Measurements from ENCODE around the gene SIAH1. TPM values are rescaled to one million over a fixed set of nuclear protein-coding genes. Genes with fewer than 3 reads are reported as not detected.
"Not testable (repeated sequence)": the region's sequence is repeated elsewhere in the genome, so short reads cannot be mapped to it uniquely, and the experiment has no call there.

Gene SIAH1
- total RNA-seq, 1 donor from 2014 or later: 15.1 TPM

- peaks cover 6% of the 10 kb centered on the region for H3K4me1 Mint-ChIP-seq
Measured at GRCh38 chr16:48409839-48410632, 24.8 kb upstream of the SIAH1 start.

GRCh38 chr16:48408688-48409087 is 23.5 kb upstream of the SIAH1 start:
- Mint-ChIP-seq H3K27me3 (peaks cover 3% of the 10 kb centered on the region), H3K27ac (no peak overlapping the region), H3K9me3 (no peaks in the 10 kb centered on the region), H3K36me3 (ENCODE audit: low read depth) (no peaks in the 10 kb centered on the region), H3K4me3 (no peak overlapping the region), H3K4me1 (peaks cover 3% of the 10 kb centered on the region)
- intact Hi-C loops (cut with micrococcal nuclease): no loop called here
- DNase-seq: no peak

More at GRCh38 chr16:48409839-48410632, 24.8 kb upstream of the SIAH1 start:
- DNase-seq: no peak
- H3K4me3 Mint-ChIP-seq: no peak overlapping the region
- no peaks in the 10 kb centered on the region for H3K9me3 Mint-ChIP-seq
- peaks cover 3% of the 10 kb centered on the region for H3K27me3 Mint-ChIP-seq
- H3K27ac Mint-ChIP-seq: no peak overlapping the region
- H3K36me3 Mint-ChIP-seq (ENCODE audit: low read depth): no peaks in the 10 kb centered on the region
- intact Hi-C loops (cut with micrococcal nuclease): loop anchor here (5.0 kb wide), 1 partner anchor 47 kb away; no protein-coding TSS in a partner anchor

DNA sequence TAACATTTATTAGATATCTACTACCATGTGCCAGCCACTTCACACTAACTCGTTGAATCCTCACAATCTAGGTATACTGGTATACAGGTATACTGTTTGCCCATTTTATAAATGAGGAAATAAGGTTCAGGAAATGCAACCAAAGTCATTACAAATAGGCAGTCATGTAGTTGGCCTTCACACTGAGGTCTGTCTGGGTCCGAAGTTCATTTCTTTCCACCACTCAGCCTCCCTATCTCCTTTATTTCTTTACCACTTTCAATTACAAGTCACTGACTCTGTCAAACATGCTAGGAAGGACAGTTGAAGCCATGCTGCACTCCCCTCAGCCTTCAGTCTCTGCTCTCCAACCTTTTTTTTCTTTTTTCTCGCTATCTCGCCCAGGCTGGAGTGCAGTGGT is 20.7 kb upstream of the SIAH1 start:
- H3K9me3 Mint-ChIP-seq: no peaks in the 10 kb centered on the region
- no peak overlapping the region for H3K4me3 Mint-ChIP-seq
- no peak overlapping the region for H3K27ac Mint-ChIP-seq
- H3K4me1 Mint-ChIP-seq: peaks cover 6% of the 10 kb centered on the region
- H3K27me3 Mint-ChIP-seq: peaks cover 3% of the 10 kb centered on the region
- intact Hi-C loops (cut with micrococcal nuclease): no loop called here
- no peak for DNase-seq
- no peaks in the 10 kb centered on the region for H3K36me3 Mint-ChIP-seq (ENCODE audit: low read depth)

- no peaks in the 10 kb centered on the region for H3K9me3 Mint-ChIP-seq
- peaks cover 6% of the 10 kb centered on the region for H3K4me1 Mint-ChIP-seq
- H3K4me3 Mint-ChIP-seq: no peak overlapping the region
- intact Hi-C loops (cut with micrococcal nuclease): no loop called here
- H3K27ac Mint-ChIP-seq: no peak overlapping the region
- no peak for DNase-seq
- H3K36me3 Mint-ChIP-seq (ENCODE audit: low read depth): no peaks in the 10 kb centered on the region
- H3K27me3 Mint-ChIP-seq: peaks cover 3% of the 10 kb centered on the region
Measured at GRCh38 chr16:48405153-48405552, 19.9 kb upstream of the SIAH1 start.

DNA sequence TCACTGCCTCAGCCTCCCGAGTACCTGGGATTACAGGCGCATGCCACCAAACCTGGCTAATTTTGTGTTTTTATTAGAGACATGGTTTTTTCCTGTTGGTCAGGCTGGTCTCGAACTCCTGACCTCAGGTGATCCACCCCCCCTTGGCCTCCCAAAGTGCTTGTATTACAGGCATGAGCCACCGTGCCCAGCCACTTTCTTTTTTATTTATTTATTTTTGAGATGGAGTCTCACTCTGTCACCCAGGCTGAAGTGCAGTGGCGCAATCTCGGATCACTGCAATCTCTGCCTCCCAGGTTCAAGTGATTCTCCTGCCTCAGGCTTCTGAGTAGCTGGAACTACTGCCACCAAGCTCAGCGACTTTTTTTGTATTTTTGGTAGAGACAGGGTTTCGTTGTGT is 17.3 kb upstream of the SIAH1 start:
- H3K27me3 Mint-ChIP-seq; H3K36me3 Mint-ChIP-seq (ENCODE audit: low read depth); H3K27ac Mint-ChIP-seq; H3K4me1 Mint-ChIP-seq; H3K9me3 Mint-ChIP-seq; intact Hi-C loops (cut with micrococcal nuclease); H3K4me3 Mint-ChIP-seq; DNase-seq: not testable (repeated sequence)

GRCh38 chr16:48395375-48395774 is 10.2 kb upstream of the SIAH1 start:
- intact Hi-C loops (cut with micrococcal nuclease): no loop called here
- Mint-ChIP-seq H3K4me1 (peaks cover 5% of the 10 kb centered on the region), H3K36me3 (ENCODE audit: low read depth) (no peaks in the 10 kb centered on the region), H3K9me3 (no peaks in the 10 kb centered on the region), H3K27me3 (no peaks in the 10 kb centered on the region), H3K27ac (no peak overlapping the region), H3K4me3 (no peak overlapping the region)
- no peak for DNase-seq

GRCh38 chr16:48394355-48394703 is 9.1 kb upstream of the SIAH1 start:
- H3K27me3 Mint-ChIP-seq: no peaks in the 10 kb centered on the region
- H3K27ac Mint-ChIP-seq: peak overlapping the region; percentile 25
- no peaks in the 10 kb centered on the region for H3K9me3 Mint-ChIP-seq

GRCh38 chr16:48393485-48394354 is 8.5 kb upstream of the SIAH1 start:
- H3K9me3 Mint-ChIP-seq: no peaks in the 10 kb centered on the region
- H3K36me3 Mint-ChIP-seq (ENCODE audit: low read depth): no peaks in the 10 kb centered on the region
- H3K27me3 Mint-ChIP-seq: no peaks in the 10 kb centered on the region
- no peak for DNase-seq
- intact Hi-C loops (cut with micrococcal nuclease): no loop called here
- peaks cover 5% of the 10 kb centered on the region for H3K4me1 Mint-ChIP-seq
- no peak overlapping the region for H3K4me3 Mint-ChIP-seq
- peak overlapping the region; percentile 25 for H3K27ac Mint-ChIP-seq

More at GRCh38 chr16:48394355-48394703, 9.1 kb upstream of the SIAH1 start:
- DNase-seq: no peak
- Mint-ChIP-seq H3K4me1 (peaks cover 5% of the 10 kb centered on the region), H3K36me3 (ENCODE audit: low read depth) (no peaks in the 10 kb centered on the region), H3K4me3 (no peak overlapping the region)
- intact Hi-C loops (cut with micrococcal nuclease): no loop called here

GRCh38 chr16:48392407-48392806 is 7.2 kb upstream of the SIAH1 start:
- Mint-ChIP-seq H3K27ac (no peak overlapping the region), H3K4me3 (no peak overlapping the region), H3K27me3 (no peaks in the 10 kb centered on the region), H3K9me3 (no peaks in the 10 kb centered on the region), H3K36me3 (ENCODE audit: low read depth) (no peaks in the 10 kb centered on the region), H3K4me1 (peaks cover 5% of the 10 kb centered on the region)
- intact Hi-C loops (cut with micrococcal nuclease): no loop called here
- no peak for DNase-seq

DNA sequence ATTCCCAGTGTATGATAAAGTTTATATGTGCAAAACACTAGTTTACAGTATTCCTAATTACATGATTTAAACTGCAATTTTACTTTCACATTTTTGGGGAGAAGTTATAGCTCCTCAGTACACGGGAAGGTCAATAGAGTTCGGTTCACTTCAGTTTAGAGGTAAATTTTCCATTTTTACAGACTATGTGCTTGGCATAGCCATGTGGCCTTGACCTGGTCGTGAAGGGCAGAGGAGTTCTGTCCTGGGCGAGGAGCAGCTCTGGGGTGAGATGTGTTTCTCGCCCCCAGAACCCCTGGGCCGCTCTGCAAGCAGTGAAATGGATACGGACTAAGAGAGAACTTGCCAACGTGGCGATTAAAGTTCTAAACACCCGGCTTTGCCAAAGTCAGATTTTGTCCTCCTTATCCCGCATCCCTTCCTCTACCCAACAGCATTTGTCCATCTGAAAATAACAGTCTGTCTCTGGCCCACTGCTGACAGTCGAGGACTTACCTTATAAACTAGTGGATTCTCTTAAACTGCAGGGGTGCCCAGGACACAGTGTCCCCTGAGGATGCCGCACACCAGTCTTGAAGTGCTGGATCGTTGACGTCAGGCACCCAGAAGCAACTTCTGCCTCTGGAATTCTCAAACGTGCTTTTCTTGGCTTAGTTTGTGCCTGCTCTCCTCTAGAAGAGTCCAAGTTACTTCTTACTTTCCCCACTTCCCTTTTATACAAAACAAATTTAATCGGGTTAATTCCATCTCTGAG is 1.5 kb upstream of the SIAH1 start:
- no peak overlapping the region for H3K4me3 Mint-ChIP-seq
- peaks cover 17% of the 10 kb centered on the region for H3K4me1 Mint-ChIP-seq
- no peak overlapping the region for H3K27ac Mint-ChIP-seq
- no peak for DNase-seq
- no peaks in the 10 kb centered on the region for H3K9me3 Mint-ChIP-seq
- peaks cover 2% of the 10 kb centered on the region for H3K36me3 Mint-ChIP-seq (ENCODE audit: low read depth)
- intact Hi-C loops (cut with micrococcal nuclease): loop anchor here (5.0 kb wide), 1 partner anchor 71 kb away; no protein-coding TSS in a partner anchor
- H3K27me3 Mint-ChIP-seq: no peaks in the 10 kb centered on the region

- H3K36me3 Mint-ChIP-seq (ENCODE audit: low read depth): peaks cover 2% of the 10 kb centered on the region
- no peaks in the 10 kb centered on the region for H3K9me3 Mint-ChIP-seq
- DNase-seq: peak; percentile 83
- peak overlapping the region; percentile 92 for H3K4me3 Mint-ChIP-seq
- intact Hi-C loops (cut with micrococcal nuclease): loop anchor here (1.0 to 5.0 kb wide), 3 partner anchors 18 to 73 kb away; no protein-coding TSS in a partner anchor
- H3K27me3 Mint-ChIP-seq: no peaks in the 10 kb centered on the region
- peaks cover 27% of the 10 kb centered on the region for H3K4me1 Mint-ChIP-seq
- peak overlapping the region; percentile 91 for H3K27ac Mint-ChIP-seq
Measured at GRCh38 chr16:48384520-48385252, 527 bp downstream of the SIAH1 start.

DNA sequence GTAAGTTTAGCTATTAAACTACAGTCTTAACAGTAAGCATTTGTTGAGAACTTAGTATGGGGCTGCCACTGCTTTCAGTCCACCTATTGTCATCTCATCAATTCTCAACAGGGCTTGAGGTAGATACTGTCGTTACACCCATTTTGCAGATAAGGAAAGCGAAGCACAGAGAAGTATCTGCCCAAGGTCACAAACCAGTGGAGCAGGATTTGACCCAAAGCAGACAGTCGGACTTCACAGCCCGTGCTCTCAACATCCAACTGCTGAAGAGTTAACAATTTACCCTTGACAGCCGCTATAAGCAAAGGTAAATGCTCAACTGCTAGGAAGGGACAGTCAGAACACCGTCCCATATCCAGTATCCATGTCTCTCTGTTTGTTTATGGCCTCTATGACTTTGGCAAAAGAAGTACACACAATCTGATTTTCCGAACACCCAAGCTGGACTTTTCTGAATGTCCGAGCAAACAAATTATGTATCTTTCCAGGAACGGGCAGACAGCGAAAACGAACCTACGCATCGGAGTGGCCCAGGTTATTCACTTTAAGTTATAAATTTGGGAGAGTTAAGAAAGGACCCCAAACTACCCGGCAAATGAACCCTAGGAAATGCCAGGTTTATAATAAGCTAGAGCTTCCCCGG is 1.2 kb downstream of the SIAH1 start:
- peaks cover 34% of the 10 kb centered on the region for H3K4me1 Mint-ChIP-seq
- DNase-seq: peak; percentile 73
- H3K4me3 Mint-ChIP-seq: peak overlapping the region; percentile 92
- no peaks in the 10 kb centered on the region for H3K27me3 Mint-ChIP-seq
- intact Hi-C loops (cut with micrococcal nuclease): loop anchor here (1.0 to 2.0 kb wide), 2 partner anchors 18 to 29 kb away; no protein-coding TSS in a partner anchor
- H3K27ac Mint-ChIP-seq: peak overlapping the region; percentile 91
- H3K9me3 Mint-ChIP-seq: no peaks in the 10 kb centered on the region
- peaks cover 2% of the 10 kb centered on the region for H3K36me3 Mint-ChIP-seq (ENCODE audit: low read depth)

Data from activated CD4-positive, alpha-beta T cell treated with anti-CD3 and anti-CD28 coated beads, Interleukin-2, amount 10 ng/mL, durations not matched to agents 24 days and 14 days (primary cell).